K562 (cell line): Measurements from ENCODE around the gene NAV2.

Source experiments
- ARNT ChIP-seq, 2 experiments: fragments of 450-650 bp; IDR thresholded peaks; 2 replicates each; pipeline ENCODE4 v1.6.1; 2016; ENCODE audit warnings: mild to moderate bottlenecking in 1 of 2
- EP300 ChIP-seq: IDR thresholded peaks from 2 replicates; pipeline ENCODE4 v1.6.1; 2012; ENCODE audit warnings: low read length, improper control_type of control experiment
- EZH2 ChIP-seq: IDR thresholded peaks from 2 replicates; pipeline ENCODE4 v1.6.1; 2012; ENCODE audit warnings: low read depth, mild to moderate bottlenecking, inconsistent platforms, low read length, borderline replicate concordance
- GATA2 ChIP-seq: sonication (generic); formaldehyde crosslinking; IDR thresholded peaks from 2 replicates; pipeline ENCODE4 v1.4.0; 2020; ENCODE audit warnings: mild to moderate bottlenecking, missing genetic modification reagents
- KAT8 ChIP-seq: fragments of 450-650 bp; IDR thresholded peaks from 2 replicates; pipeline ENCODE4 v1.6.1; 2016; ENCODE audit warnings: low read depth, mild to moderate bottlenecking
- MAX ChIP-seq: sonication (generic); formaldehyde crosslinking; IDR thresholded peaks from 2 replicates; pipeline ENCODE4 v1.9.0; 2022; ENCODE audit warnings: mild to moderate bottlenecking, missing genetic modification reagents
- MXI1 ChIP-seq: IDR thresholded peaks from 2 replicates; pipeline ENCODE4 v1.6.1; 2011; ENCODE audit warnings: low read depth, mild to moderate bottlenecking, improper control_type of control experiment, low read length
- NCOR1 ChIP-seq: fragments of 450-650 bp; IDR thresholded peaks from 2 replicates; pipeline ENCODE4 v1.6.1; 2016; ENCODE audit warnings: mild to moderate bottlenecking, moderate library complexity
- RCOR1 ChIP-seq, 2 experiments: IDR thresholded peaks; 2 replicates each; pipeline ENCODE4 v1.6.1; 2012; ENCODE audit warnings: low read depth in 2 of 2, low read length in 2 of 2, borderline replicate concordance in 1 of 2, improper control_type of control experiment in 1 of 2
- RFX5 ChIP-seq: IDR thresholded peaks from 2 replicates; pipeline ENCODE4 v1.6.1; 2011; ENCODE audit warnings: low read depth, mild to moderate bottlenecking, improper control_type of control experiment, low read length
- RNF2 ChIP-seq: sonication (generic); IDR thresholded peaks from 2 replicates; pipeline ENCODE4 v1.6.1; 2016
- ZBTB40 ChIP-seq, 2 experiments: fragments of 450-650 bp in 1 of 2; sonication (generic) in 1 of 2; formaldehyde crosslinking in 1 of 2; IDR thresholded peaks; 2 replicates each; pipeline versions ENCODE4 v1.7.1 to v1.9.0; 2016 to 2022; ENCODE audit warnings: inconsistent platforms in 1 of 2, mild to moderate bottlenecking in 1 of 2, missing genetic modification reagents in 1 of 2
- ZNF124 ChIP-seq: sonication (generic); formaldehyde crosslinking; IDR thresholded peaks from 2 replicates; pipeline ENCODE4 v1.8.1; 2022; ENCODE audit warnings: missing genetic modification reagents
- ZZZ3 ChIP-seq: fragments of 450-650 bp; IDR thresholded peaks from 2 replicates; pipeline ENCODE4 v1.6.1; 2016; ENCODE audit warnings: antibody characterized with exemption, mild to moderate bottlenecking, moderate library complexity

GRCh38 chr11:19846654-19847305, 134.1 kb downstream of the NAV2 start:
- TF ChIP-seq ZNF124 (no peak), EP300 (no peak), GATA2 (no peak), MAX (CRISPR knock-in tag) (no peak), ARNT (IDR thresholded peaks at IDR 0.05) (no peak), ZBTB40 (IDR thresholded peaks at IDR 0.05) (no peak), ZBTB40 (CRISPR knock-in tag; IDR thresholded peaks at IDR 0.05) (no peak), ZZZ3 (no peak), EZH2 (no peak), RNF2 (no peak), MXI1 (no peak), RCOR1 (IDR thresholded peaks at IDR 0.05; ENCODE audit: borderline replicate concordance in 1 of 2, low read depth in 2 of 2, low read length in 2 of 2) (no peak), RFX5 (no peak), KAT8 (no peak), NCOR1 (no peak)
